IPS-NIHi7 (cell line): ENCODE data around the gene KDM7A.
A peak's percentile ranks its signal among the peaks of the same experiment; 100 is the strongest.
"Not testable (repeated sequence)": the region's sequence is repeated elsewhere in the genome, so short reads cannot be mapped to it uniquely, and the experiment has no call there.

Experiments used
- DNase-seq: peaks from one replicate; pipeline ENCODE4 v3.0.0; 2012; ENCODE audit warnings: mixed read lengths; ENCODE audit errors: extremely low spot score

KDM7A gene

DNA sequence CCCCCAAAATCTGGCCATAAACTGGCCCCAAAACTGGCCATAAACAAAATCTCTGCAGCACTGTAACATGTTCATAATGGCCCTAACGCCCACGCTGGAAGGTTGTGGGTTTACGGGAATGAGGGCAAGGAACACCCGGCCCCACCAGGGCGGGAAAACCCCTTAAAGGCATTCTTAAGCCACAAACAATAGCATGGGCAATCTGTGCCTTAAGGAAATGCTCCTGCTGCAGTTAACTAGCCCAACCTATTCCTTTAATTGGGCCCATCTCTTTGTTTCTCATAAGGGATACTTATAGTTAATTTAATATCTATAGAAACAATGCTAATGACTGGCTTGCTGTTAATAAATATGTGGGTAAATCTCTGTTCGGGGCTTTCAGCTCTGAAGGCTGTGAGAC lies 26.2 kb upstream of the KDM7A start:
- DNase-seq = not testable (repeated sequence)

DNA sequence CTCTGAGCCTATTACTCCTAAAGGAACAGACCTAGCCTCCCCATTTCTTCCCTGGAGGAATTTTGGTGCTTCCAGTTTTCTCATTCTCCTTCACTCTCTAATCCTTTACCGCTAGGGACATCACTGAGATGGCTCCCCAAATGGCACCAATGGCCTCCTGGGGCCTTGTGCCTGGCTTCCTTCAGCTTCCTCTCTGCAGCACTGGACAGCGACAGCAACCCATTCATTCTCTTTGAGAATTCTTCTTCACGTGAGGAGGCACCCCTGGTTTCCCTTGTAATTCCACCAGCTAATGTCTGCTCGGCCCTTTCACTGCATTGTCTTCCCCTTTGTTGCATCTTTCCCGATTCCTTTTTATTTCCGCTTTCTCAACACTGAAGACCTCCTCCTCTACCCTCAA lies 24.6 kb upstream of the KDM7A start:
- DNase-seq = no peak

DNA sequence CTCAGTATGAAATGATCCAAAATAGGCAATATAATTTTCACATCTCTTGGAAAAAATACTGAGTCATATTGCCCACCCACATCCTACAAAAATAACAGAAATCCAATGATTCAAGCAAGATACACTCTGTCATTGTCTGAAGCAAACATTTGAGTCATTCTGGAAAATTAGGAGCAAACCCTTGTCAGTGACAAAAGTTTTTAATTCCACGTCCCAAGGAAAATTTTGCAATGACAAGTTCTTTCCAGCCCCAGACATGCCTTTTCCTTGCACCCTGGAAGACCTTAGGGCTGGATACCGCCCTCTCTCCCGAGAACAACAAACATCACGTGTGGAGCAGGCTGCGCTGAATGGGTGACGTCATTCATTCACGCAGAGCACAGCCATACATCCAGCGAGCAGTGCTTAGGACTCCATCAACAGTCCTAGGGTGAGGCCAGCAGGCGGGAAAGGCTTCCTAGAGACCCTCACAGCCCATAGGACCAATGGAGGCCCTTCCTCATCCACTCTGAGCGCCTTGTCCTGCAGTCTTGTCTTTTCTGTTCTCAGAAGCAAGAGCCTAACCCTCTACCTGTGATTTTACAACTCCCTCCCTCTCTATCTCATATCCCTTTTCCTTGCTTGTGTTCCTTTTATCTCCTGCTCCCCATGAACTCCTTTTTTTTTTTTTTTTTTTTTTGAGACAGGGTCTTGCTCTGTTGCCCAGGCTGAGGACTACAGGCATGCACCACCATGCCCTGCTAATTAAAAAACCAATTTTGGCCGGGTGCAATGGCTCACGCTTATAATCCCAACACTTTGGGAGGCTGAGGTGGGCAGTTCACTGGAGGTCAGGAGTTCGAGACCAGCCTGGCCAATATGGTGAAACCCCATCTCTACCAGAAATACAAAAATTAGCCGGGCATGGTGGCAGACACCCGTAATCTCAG lies 23.5 kb upstream of the KDM7A start:
- no peak for DNase-seq

DNA sequence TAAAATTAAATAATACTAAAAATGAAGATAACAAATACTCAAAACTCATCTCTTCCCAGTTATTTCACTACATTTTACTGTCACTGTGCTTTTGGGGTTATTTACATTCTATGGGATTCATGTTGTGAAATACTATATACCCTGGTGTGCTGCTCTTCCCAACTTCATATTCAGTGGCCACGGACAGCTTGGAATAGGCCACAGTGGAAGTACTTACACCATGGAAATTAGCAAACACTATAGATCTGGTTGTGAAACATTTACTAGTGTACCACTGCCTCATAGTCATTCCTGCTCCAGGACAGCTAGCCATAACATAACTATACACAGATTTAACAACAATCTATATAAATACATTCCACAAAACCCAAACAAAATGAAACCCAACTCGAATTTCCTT lies 21.2 kb upstream of the KDM7A start:
- no peak for DNase-seq

DNA sequence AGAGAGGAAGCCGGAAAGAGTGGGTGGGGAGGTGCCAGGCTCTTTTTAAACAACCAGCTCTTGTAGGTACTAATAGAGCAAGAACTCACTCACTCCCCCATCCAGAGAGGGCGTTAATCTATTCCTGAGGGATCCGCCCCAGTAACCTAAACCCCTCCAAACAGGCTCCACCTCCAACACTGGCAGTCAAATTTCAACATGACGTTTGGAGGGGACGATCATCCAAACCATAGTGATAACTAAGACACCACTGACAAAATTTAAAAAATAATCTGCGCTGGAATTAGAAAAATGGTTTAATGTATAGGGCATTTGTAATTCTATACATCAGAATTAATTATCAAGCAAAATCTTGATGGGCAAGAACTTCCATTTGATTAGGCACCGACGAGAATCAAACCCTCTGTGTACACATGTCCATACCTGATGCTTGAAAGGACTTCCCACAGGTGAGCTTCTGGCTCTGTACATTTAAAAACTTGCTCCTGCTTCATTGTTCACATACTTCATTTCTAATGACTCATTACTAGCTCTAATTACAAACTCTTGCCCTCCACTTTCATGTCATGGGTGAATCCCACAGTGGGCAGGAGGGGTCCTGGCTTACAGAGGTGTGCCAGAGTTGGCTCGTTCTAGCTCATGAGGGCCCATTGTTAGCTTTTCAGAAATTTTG lies 20.6 kb upstream of the KDM7A start:
- no peak for DNase-seq

DNA sequence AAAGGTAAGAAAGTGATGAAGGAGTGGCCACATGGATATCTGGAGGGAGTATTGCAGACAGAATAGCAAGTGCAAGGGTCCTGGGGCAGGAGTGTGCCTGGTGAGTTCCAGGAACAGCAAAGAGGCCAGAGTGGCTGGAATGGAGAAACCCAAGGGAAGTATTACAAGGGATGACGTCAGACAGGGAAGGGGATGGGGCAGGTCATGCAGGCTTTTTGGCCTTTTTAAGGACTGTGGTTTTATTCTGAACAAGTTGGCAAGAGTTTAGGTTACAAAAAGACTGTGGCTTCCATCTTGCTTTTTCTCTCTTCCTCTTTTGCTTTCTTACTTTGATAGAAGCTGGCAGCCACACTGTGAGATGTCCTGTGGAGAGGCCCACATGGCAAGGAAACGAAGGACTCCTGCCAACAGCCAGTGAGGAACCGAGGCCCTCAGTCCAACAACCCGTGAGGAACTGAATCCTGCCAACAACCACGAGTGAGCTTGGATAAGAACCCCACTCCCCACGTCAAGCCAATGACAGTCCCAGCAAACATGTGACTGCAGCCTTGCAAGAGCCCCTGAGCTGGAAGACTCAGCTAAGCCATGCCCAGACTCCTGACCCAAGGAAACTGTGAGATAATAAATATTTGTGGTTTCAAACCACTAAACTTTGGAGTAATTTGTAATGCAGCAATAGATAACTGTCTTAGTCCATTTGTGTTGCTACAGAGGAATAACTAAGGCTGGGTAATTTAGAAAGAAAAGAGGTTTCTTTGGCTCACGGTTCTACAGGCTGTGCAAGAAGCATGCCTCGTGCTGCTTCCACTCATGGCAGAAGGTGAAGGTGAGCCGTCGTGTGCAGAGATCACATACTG lies 19.8 kb upstream of the KDM7A start:
- DNase-seq = no peak

DNA sequence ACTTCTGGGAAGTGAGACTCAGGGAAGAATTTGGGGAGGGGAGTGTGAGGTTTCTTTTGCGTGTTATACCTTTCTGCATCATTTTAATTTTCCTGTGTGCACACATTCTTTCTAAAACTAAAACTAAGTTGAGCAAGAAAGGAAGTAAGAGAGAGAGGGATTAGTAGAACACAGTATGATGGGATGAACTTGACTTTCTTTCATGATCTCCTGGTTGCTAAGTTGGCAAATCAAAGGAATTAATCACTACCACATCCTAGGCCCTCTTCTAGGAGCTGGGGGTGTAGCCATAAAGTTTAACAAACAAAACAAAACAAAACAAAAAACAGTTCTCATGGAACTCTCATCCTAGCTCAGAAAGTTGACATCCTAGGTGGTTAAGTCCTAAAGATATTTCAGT lies 19.1 kb upstream of the KDM7A start:
- DNase-seq = no peak

DNA sequence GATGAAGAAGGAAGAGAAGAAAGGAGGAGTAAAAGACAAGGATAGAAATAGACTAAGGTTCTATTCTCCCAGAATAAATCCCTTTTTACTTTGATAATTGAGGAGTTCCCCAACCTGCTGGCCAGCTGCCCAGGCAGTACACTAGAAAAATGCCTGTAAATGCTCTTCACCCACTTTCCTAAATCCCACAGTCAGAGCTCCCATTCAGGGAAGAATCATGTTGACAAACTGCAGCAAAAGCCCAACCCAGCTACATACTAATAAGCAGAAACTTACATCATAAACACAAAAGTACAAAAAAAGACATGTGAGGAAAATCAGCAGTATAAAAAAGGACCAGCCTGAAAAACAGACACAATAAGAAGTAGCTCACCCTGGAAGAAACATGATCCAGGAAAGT lies 15.8 kb upstream of the KDM7A start:
- no peak for DNase-seq

DNA sequence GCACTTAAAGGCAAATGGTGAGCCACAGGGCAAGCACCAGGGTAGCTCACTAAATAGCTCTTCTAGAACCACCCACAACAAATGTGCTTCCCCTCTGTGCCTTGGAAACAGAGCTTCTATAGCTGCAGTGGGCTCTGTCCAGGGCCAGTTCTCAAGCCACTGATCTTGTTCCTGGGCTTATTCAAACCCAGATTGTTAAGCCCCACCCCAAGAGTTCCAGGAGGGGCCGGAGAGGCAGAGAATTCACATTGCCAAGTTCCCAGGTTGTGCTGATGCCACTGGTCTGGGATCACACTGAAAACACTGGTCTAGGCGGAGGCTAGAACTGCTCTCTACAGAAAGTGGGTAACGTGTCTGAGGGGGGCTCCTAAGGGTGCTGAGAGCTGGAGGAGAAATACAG lies 15.4 kb upstream of the KDM7A start:
- DNase-seq = no peak

DNA sequence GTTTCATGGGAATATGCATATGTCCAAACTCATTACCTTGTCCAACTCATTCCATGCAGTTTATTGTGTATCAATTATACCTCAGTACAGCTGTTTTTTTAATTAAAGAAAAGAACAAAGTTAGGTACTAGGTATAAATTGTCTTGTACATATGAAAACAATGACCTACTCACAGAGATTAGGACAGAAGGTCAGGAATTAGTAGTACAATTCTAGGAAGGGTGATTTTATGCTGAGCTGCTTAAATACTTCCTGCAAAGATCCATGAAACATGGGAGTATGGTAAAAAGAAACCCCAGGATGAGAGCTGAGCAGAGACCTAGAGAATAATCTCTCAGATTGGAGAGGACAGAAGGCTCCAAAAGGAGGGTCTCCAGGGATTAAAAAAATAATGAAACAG lies 13.8 kb upstream of the KDM7A start:
- no peak for DNase-seq

DNA sequence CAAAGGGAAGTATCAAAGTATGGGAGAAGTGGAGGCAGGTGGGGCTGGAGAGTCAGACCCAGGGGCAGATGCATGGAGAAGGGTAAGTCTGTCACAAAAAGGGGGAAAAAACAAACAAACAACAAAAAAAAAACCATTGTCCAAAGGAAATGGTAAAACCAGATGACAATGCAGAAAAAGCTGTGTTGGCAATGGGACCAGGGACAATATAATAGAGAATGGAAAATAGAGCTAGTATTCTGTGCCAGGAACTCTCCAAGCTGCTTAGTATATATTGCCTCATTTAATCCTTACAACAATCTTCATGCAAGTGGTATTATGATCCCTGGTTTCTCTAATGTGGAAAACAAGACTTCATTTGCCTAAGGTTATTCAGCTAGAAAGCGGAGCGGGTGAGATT lies 13.1 kb upstream of the KDM7A start:
- no peak for DNase-seq

DNA sequence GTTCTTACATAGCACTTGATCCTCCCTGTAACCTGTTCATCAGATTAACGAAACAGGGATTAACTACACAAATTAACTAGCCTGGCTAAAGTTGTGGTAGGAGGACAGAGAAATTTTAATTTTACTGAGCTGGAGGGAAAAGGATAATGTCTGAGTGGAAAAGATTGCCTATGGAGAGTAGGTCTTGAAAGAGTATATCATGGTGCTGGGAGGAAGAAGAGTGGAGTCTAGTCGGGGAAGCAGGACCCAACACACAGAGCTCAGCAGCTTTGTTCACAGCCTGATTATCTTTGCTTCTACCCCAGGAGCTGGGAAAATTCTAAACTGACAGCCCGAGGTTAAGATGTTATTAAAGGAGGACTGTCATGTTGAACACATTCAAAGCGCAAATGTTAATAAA lies 6.1 kb upstream of the KDM7A start:
- no peak for DNase-seq

DNA sequence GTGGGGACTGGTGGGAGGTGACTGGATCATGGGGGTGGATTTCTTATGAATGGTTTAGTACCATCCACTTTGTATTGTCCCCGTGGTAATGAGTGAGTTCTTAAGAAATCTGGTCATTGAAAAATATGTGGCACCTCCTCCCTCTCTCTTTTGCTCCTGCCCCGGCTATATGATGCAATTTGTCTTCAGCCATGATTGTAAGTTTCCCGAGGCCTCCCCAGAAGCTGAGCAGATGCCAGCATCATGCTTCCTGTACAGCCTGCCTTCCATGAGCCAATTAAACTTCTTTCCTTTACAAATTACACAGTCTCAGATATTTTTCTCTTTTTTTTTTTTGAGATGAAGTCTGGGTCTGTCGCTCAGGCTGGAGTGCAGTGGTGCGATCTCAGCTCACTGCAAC lies 2.6 kb upstream of the KDM7A start:
- no peak for DNase-seq

DNA sequence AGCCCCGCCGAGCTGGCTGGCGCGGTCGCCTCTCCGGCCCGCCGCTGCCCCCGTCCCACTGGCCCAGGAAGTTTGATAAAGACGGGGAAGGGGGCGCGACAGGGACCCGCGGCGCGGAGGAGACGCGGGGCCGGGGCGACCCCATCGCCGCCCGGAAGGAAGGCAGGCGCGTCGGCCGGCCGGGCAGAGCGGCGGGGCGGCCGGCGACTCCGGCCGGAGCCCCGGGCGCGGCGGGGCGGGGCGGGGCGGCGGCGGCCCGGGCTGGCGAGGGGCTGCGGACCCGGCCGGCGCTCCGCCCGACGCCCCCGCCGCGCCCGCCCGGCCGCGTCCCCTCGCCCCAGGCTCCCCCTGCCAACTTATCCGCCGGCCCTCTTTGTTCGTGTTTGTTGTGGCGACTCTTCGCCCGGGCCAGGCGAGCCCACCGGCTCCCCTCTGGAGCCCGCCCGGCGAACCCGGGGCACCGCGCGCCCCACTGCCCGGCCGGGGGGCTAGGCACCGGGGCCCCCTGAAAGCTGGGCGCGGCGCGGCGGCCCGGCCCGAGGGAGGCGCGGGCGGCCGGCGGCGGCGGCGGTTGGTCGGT lies 571 bp downstream of the KDM7A start:
- peak; percentile 25 for DNase-seq

DNA sequence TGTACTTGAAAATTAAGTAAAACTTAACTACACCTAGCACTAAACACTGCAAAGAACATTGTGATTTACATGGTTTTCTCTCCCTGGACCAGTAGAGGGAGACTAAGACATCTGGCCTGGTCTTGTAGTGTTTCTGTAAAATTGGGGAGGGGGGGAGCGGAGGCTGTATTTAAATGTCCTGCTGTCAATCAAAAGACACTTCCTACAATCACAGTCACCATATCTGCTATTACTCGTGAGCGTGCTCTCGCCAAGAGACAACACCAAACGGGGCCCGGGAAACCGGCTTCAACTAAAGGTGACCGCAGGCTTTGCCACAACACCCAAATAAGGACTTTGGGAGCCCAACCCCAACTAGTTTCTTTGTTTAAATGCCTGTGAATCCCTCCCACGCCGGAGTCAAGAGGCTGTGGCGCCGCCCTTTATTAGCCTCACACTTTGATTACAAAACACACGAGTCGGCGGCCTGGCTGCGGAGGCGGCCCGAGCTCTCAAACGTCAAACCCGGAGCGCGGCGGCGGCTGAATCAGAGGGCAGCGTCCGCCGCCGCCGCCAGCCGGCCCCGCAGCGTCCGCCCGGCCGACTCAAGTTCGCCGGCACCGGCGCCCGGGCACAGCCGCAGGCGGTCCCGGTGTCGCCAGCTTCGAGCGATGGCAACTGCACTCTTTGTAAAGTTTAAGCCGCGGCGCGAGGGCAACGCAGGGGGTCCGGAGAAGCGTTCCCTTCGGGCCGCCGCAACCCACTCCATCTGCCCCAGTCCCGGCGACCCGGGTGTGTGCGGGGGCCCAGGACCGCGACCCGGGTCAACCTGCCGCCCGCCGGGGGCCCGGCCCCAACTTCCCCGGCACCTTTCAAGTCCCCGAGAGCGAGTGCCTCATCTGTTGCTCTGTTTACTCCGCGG lies 1.3 kb downstream of the KDM7A start:
- DNase-seq = peak; percentile 72

DNA sequence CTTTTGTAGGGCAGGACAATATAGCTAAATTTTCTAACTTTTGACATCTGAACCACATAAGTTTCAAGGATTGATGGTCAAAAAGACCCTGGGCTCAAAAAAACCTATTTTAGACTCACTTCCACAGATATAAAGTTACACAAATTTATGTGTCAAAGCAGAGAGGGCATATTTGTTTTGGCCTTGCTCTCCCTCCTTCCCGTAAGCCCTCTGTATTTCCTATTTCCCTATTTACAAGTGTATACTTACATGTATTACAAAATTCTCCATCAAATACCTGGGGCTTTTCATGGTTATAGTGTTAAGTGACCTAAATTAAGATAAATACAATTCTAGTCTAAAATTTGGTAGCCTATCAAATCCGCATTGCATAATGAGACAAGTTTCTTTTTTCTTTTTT lies 2.6 kb downstream of the KDM7A start:
- DNase-seq = no peak

DNA sequence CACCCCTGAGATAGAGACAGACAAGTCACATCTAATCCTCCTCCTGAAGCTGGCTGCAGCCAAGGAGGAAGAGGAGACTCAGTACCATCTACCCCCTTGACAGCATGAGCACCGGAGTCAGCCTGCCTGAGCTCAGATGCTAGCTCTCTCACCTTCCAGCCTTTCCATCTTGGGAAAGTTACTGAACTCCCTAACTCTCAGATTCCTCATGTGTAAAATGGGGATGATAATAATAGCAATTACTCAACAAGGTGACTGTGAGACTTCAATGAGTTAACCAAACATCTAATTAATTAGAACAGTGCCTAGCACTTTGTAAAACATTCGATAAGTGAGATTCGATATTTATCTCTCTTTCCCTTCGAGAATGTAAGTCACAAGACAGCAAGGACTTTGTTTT lies 6.4 kb downstream of the KDM7A start:
- DNase-seq = no peak

DNA sequence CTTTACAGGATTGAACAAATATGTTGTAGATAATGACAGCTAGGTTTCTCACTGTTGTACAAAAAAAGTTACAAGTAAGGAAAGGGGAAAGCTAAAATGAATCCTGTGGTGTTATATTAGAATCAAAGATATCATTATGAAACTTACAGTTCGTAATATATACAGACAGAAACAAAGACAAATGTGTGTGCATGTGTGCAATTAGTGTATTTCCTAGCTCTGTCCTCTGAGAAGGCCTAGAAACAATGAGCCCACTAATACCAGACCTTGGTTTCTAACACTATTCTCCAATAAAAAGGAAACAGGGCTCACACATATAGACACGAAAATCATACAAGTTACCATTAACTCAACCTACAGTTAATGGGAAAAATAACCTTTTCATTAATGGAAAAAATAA lies 8.0 kb downstream of the KDM7A start:
- DNase-seq = no peak

DNA sequence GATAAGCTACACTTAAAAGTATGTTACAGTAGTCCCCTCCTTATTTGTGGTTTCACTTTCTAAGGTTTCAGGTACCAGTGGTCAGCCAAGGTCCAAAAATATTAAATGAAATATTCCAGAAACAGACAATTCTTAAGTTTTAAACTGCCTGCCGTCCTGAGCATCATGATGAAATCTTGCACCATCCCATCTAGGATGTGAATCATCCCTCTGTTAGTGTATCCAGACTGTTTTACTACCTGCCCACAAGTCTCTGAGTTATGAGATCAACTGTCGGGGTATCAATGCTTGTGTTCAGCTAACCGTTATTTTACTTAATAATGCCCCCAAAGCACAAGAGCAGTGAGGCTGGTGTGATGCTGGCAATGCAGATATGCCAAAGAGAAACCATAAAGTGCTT lies 11.4 kb downstream of the KDM7A start:
- DNase-seq = no peak

DNA sequence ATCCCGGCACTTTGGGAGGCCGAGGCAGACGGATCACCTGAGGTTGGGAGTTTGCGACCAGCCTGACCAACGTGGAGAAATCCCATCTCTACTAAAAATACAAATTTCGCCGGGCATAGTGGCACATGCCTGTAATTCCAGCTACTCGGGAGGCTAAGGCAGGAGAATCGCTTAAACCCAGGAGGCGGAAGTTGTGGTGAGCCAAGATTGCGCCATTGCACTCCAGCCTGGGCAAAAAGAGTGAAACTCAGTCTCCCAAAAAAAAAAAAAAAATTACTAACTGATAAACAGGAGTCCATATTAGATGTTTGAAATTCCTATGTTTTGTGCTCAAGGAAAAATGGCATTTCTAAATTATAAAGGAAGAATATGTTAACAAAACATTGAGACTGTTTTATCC lies 14.7 kb downstream of the KDM7A start:
- not testable (repeated sequence) for DNase-seq

DNA sequence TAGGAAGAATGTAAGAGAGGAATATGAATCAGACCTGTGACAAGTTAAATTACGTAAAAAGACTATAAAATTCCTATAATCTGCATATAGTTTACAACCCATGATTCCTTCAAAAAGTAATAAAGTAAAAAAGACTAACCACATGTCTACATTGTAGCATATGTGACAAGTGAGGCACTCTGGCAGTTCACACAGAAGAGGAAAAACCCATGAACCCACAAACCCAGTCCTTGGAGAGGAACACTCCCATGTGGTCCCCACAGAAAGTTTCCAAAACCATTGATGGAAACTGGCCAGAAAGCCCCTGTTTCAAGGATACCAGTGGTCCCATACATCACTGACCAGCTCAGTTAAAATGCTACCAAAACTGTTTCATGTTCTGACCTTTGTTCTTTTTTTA lies 15.7 kb downstream of the KDM7A start:
- no peak for DNase-seq
